Karpas-422 (cell line): ENCODE results near the gene SNX15. TPM values are rescaled to one million over a fixed set of nuclear protein-coding genes. Genes with fewer than 3 reads are reported as not detected.

ENCODE experiments used
- DNase-seq: peaks from one replicate; pipeline ENCODE4 v3.0.0-alpha.2; 2015
- H2AFZ ChIP-seq: fragments of 200-600 bp; sonication (generic); 2 replicates; pipeline ENCODE4 v1.6.1; 2014; ENCODE audit warnings: antibody characterized with exemption, low read length, mixed read lengths
- H3K27ac ChIP-seq: fragments of 200-600 bp; sonication (generic); 2 replicates; pipeline ENCODE4 v1.5.1; 2014; ENCODE audit warnings: mild to moderate bottlenecking, low read length, moderate library complexity
- H3K27me3 ChIP-seq: fragments of 200-600 bp; sonication (generic); 2 replicates; pipeline ENCODE4 v1.6.1; 2014; ENCODE audit warnings: low read length, mixed read lengths
- H3K36me3 ChIP-seq: fragments of 200-600 bp; sonication (generic); 2 replicates; pipeline ENCODE4 v1.6.1; 2014; ENCODE audit warnings: low read length, mixed read lengths; ENCODE audit not compliant: insufficient read depth
- H3K4me1 ChIP-seq: fragments of 200-600 bp; sonication (generic); 2 replicates; pipeline ENCODE4 v1.6.1; 2014; ENCODE audit warnings: mild to moderate bottlenecking, low read length, mixed read lengths
- H3K4me2 ChIP-seq: fragments of 200-600 bp; sonication (generic); 2 replicates; pipeline ENCODE4 v1.6.1; 2014; ENCODE audit warnings: low read length, low read depth, mild to moderate bottlenecking; ENCODE audit not compliant: poor library complexity, severe bottlenecking
- H3K4me3 ChIP-seq: fragments of 200-600 bp; sonication (generic); 2 replicates; pipeline ENCODE4 v1.5.1; 2014; ENCODE audit warnings: mild to moderate bottlenecking, antibody characterized with exemption, low read length, mixed read lengths
- H3K79me2 ChIP-seq: fragments of 200-600 bp; sonication (generic); 2 replicates; pipeline ENCODE4 v1.6.1; 2014; ENCODE audit warnings: mild to moderate bottlenecking, low read length, mixed read lengths
- H3K9ac ChIP-seq: fragments of 200-600 bp; sonication (generic); 2 replicates; pipeline ENCODE4 v1.6.0; 2014; ENCODE audit warnings: low read length
- H3K9me2 ChIP-seq: fragments of 200-600 bp; sonication (generic), shearing (Covaris generic); replicated peaks from 2 replicates; pipeline ENCODE4 v1.6.0; 2014; ENCODE audit warnings: mild to moderate bottlenecking, low read length, moderate library complexity; ENCODE audit not compliant: insufficient read depth
- H3K9me3 ChIP-seq: fragments of 300-700, 200-600 bp; sonication (generic); 2 replicates; pipeline ENCODE4 v1.6.1; 2014; ENCODE audit warnings: low read length, mixed read lengths
- H4K20me1 ChIP-seq: fragments of 200-600 bp; sonication (generic); 2 replicates; pipeline ENCODE4 v1.6.1; 2014; ENCODE audit warnings: mild to moderate bottlenecking, antibody characterized with exemption, low read length, low read depth; ENCODE audit not compliant: insufficient read depth
- small RNA-seq: library from RNA; depleted of rRNA; stranded (forward); fragments of <200 nt; gene quantifications from one replicate; pipeline ENCODE3, GENCODE V24; 2014
- total RNA-seq: library from RNA; depleted of rRNA; stranded (reverse); fragments of >200 nt; shearing (Covaris generic); gene quantifications from 2 replicates; pipeline ENCODE4 v1.2.3, GENCODE V29; 2014; ENCODE audit warnings: low replicate concordance; rRNA removed

The SNX15 gene
- total RNA-seq, 1 experiment from 2014 or later = 17.6 TPM

- peaks cover 48% of the 10 kb centered on the region for H3K79me2 ChIP-seq
- H3K4me2 ChIP-seq = peak overlapping the region; percentile 82
- peak overlapping the region; percentile 35 for H3K27ac ChIP-seq
- no peaks in the 10 kb centered on the region for H3K27me3 ChIP-seq
- no peaks in the 10 kb centered on the region for H3K9me2 ChIP-seq
- H3K9ac ChIP-seq = peak overlapping the region; percentile 83
- no peaks in the 10 kb centered on the region for H3K9me3 ChIP-seq
- H4K20me1 ChIP-seq = peaks cover 8% of the 10 kb centered on the region; the same call in 1 of the 2 replicates
- no peak for DNase-seq
- peaks cover 8% of the 10 kb centered on the region; the same call in 1 of the 2 replicates for H3K36me3 ChIP-seq
- H2AFZ ChIP-seq = no peak overlapping the region
- peak overlapping the region; percentile 77 for H3K4me3 ChIP-seq
- H3K4me1 ChIP-seq = peaks cover 25% of the 10 kb centered on the region
These were observed 57.5 kb downstream of the SNX15 start for GRCh38 chr11:65084598-65085375.

GRCh38 chr11:65085446-65085845 is 58.2 kb downstream of the SNX15 start:
- DNase-seq = no peak
- Histone ChIP-seq H3K9ac (peak overlapping the region; percentile 83), H3K36me3 (peaks cover 8% of the 10 kb centered on the region; the same call in 1 of the 2 replicates), H3K27ac (no peak overlapping the region), H4K20me1 (peaks cover 8% of the 10 kb centered on the region; the same call in 1 of the 2 replicates), H3K4me1 (peaks cover 25% of the 10 kb centered on the region), H2AFZ (no peak overlapping the region), H3K9me2 (no peaks in the 10 kb centered on the region), H3K9me3 (no peaks in the 10 kb centered on the region), H3K4me2 (peak overlapping the region; percentile 82), H3K4me3 (peak overlapping the region; percentile 77), H3K79me2 (peaks cover 48% of the 10 kb centered on the region), H3K27me3 (no peaks in the 10 kb centered on the region)

GRCh38 chr11:65086809-65087208 is 59.6 kb downstream of the SNX15 start:
- Histone ChIP-seq H3K4me1 (peaks cover 23% of the 10 kb centered on the region), H2AFZ (no peak overlapping the region), H3K4me2 (no peak overlapping the region), H3K27me3 (no peaks in the 10 kb centered on the region), H4K20me1 (peaks cover 8% of the 10 kb centered on the region; the same call in 1 of the 2 replicates), H3K79me2 (peaks cover 38% of the 10 kb centered on the region), H3K4me3 (no peak overlapping the region), H3K9ac (no peak overlapping the region), H3K27ac (no peak overlapping the region), H3K9me3 (no peaks in the 10 kb centered on the region), H3K9me2 (no peaks in the 10 kb centered on the region), H3K36me3 (peaks cover 8% of the 10 kb centered on the region; the same call in 1 of the 2 replicates)
- DNase-seq = no peak

- Histone ChIP-seq H3K4me2 (no peak overlapping the region), H3K4me1 (peaks cover 19% of the 10 kb centered on the region), H3K9ac (no peak overlapping the region), H3K9me3 (no peaks in the 10 kb centered on the region), H3K27me3 (no peaks in the 10 kb centered on the region), H3K9me2 (no peaks in the 10 kb centered on the region), H2AFZ (no peak overlapping the region), H3K79me2 (peaks cover 34% of the 10 kb centered on the region), H4K20me1 (peaks cover 8% of the 10 kb centered on the region; the same call in 1 of the 2 replicates), H3K36me3 (peaks cover 8% of the 10 kb centered on the region; the same call in 1 of the 2 replicates), H3K4me3 (no peak overlapping the region), H3K27ac (no peak overlapping the region)
- no peak for DNase-seq
These were observed 60.0 kb downstream of the SNX15 start for GRCh38 chr11:65087216-65087615.

GRCh38 chr11:65087827-65088226 is 60.6 kb downstream of the SNX15 start:
- H3K9ac ChIP-seq = no peak overlapping the region
- H4K20me1 ChIP-seq = peaks cover 8% of the 10 kb centered on the region; the same call in 1 of the 2 replicates
- DNase-seq = no peak
- no peak overlapping the region for H3K4me3 ChIP-seq
- no peaks in the 10 kb centered on the region for H3K27me3 ChIP-seq
- no peaks in the 10 kb centered on the region for H3K9me3 ChIP-seq
- H3K4me1 ChIP-seq = peaks cover 14% of the 10 kb centered on the region
- peaks cover 29% of the 10 kb centered on the region for H3K79me2 ChIP-seq
- H3K9me2 ChIP-seq = no peaks in the 10 kb centered on the region
- peaks cover 8% of the 10 kb centered on the region; the same call in 1 of the 2 replicates for H3K36me3 ChIP-seq
- H2AFZ ChIP-seq = no peak overlapping the region
- H3K27ac ChIP-seq = no peak overlapping the region
- no peak overlapping the region for H3K4me2 ChIP-seq

DNA sequence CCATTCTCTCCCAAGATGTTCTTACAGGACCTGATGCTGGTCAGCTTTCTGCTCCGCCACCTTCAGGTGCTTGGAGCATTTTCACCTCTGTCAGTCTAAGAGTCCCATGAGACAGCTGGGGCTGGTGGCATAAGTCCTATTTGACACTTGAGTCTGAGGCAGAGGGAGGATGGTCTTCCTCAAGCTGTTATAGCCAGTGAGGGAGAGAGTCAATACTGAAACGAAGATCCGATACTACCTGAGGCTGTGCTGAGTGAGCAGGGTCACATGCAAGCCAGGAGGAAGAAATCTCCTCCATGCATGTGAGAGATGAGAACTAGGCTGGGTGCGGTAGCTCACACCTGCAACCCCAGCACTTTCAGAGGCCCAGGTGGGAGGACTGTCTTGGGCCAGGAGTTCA is 62.4 kb downstream of the SNX15 start:
- no peak overlapping the region for H3K27ac ChIP-seq
- no peaks in the 10 kb centered on the region for H3K27me3 ChIP-seq

More for the DNA sequence above, 62.4 kb downstream of the SNX15 start:
- Histone ChIP-seq H3K9me2 (no peaks in the 10 kb centered on the region), H3K4me1 (peaks cover 10% of the 10 kb centered on the region), H4K20me1 (peaks cover 6% of the 10 kb centered on the region; the same call in 1 of the 2 replicates), H3K9me3 (no peaks in the 10 kb centered on the region), H3K4me2 (no peak overlapping the region), H3K9ac (no peak overlapping the region), H2AFZ (no peak overlapping the region), H3K79me2 (peaks cover 15% of the 10 kb centered on the region), H3K4me3 (no peak overlapping the region), H3K36me3 (peaks cover 8% of the 10 kb centered on the region; the same call in 1 of the 2 replicates)
- no peak for DNase-seq

Small RNAs within 50 kb of the gene (small RNA-seq; reads per million reads assigned to genes)
- not detected for gene MIR6879
- not detected for gene SNX15

Other genes with a start within 250 kb of the SNX15 start
- gene SF1, start 248.9 kb upstream of the SNX15 start, total RNA-seq = 156 and 329 TPM in 2 replicates
- 62.0 and 84.2 TPM in 2 replicates for gene MAP4K2, start 224.2 kb upstream of the SNX15 start, total RNA-seq
- gene MEN1, start 216.9 kb upstream of the SNX15 start, total RNA-seq = 27.6 and 28.3 TPM in 2 replicates
- 0.15 and 0.22 TPM in 2 replicates for gene CDC42BPG, start 182.8 kb upstream of the SNX15 start, total RNA-seq
- gene EHD1, start 148.8 kb upstream of the SNX15 start, total RNA-seq = 30.8 and 77.3 TPM in 2 replicates
- gene ATG2A, start 110.2 kb upstream of the SNX15 start, total RNA-seq = 16.2 and 24.6 TPM in 2 replicates
- gene PPP2R5B, start 102.8 kb upstream of the SNX15 start, total RNA-seq = 1.8 and 7.5 TPM in 2 replicates
- not detected in 2 replicates for gene GPHA2, start 91.5 kb upstream of the SNX15 start, total RNA-seq
- gene MAJIN, start 55.3 kb upstream of the SNX15 start, total RNA-seq = not detected in 2 replicates
- 0.18 and 1.1 TPM in 2 replicates for gene BATF2, start 30.5 kb upstream of the SNX15 start, total RNA-seq
- 28.9 and 44.4 TPM in 2 replicates for gene ARL2, start 13.3 kb upstream of the SNX15 start, total RNA-seq
- gene SAC3D1, start 13.8 kb downstream of the SNX15 start, total RNA-seq = 1.9 and 11.9 TPM in 2 replicates
- gene NAALADL1, start 31.1 kb downstream of the SNX15 start, total RNA-seq = not detected in 2 replicates
- gene CDCA5, start 56.6 kb downstream of the SNX15 start, total RNA-seq = 24.3 and 28.2 TPM in 2 replicates
- gene ZFPL1, start 56.8 kb downstream of the SNX15 start, total RNA-seq = 19.0 and 40.7 TPM in 2 replicates
- gene VPS51, start 68.8 kb downstream of the SNX15 start, total RNA-seq = 78.9 and 193 TPM in 2 replicates
- gene TM7SF2, start 84.4 kb downstream of the SNX15 start, total RNA-seq = 160 and 161 TPM in 2 replicates
- gene ZNHIT2, start 90.3 kb downstream of the SNX15 start, total RNA-seq = 11.3 and 18.0 TPM in 2 replicates
- gene FAU, start 94.7 kb downstream of the SNX15 start, total RNA-seq = 662 and 1,340 TPM in 2 replicates
- 44.5 and 65.8 TPM in 2 replicates for gene MRPL49, start 94.9 kb downstream of the SNX15 start, total RNA-seq
- 73.6 and 118 TPM in 2 replicates for gene SYVN1, start 107.1 kb downstream of the SNX15 start, total RNA-seq
- gene SPDYC, start 142.8 kb downstream of the SNX15 start, total RNA-seq = not detected in 2 replicates
- 96.5 and 115 TPM in 2 replicates for gene CAPN1, start 154.5 kb downstream of the SNX15 start, total RNA-seq
- gene POLA2, start 234.5 kb downstream of the SNX15 start, total RNA-seq = 13.2 and 19.0 TPM in 2 replicates